HG02610 (cell line): ENCODE measurements around the gene RASGRP3.
"Not testable (repeated sequence)": the region's sequence is repeated elsewhere in the genome, so short reads cannot be mapped to it uniquely, and the experiment has no call there.

Experiments
- ATAC-seq: cut with Tn5 transposase; IDR thresholded peaks from one replicate; pipeline ENCODE4 v1.9.1; 2021; ENCODE audit warnings: mild to moderate bottlenecking, moderate library complexity; ENCODE audit not compliant: unreplicated experiment

RASGRP3 gene, protein sequence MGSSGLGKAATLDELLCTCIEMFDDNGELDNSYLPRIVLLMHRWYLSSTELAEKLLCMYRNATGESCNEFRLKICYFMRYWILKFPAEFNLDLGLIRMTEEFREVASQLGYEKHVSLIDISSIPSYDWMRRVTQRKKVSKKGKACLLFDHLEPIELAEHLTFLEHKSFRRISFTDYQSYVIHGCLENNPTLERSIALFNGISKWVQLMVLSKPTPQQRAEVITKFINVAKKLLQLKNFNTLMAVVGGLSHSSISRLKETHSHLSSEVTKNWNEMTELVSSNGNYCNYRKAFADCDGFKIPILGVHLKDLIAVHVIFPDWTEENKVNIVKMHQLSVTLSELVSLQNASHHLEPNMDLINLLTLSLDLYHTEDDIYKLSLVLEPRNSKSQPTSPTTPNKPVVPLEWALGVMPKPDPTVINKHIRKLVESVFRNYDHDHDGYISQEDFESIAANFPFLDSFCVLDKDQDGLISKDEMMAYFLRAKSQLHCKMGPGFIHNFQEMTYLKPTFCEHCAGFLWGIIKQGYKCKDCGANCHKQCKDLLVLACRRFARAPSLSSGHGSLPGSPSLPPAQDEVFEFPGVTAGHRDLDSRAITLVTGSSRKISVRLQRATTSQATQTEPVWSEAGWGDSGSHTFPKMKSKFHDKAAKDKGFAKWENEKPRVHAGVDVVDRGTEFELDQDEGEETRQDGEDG

DNA sequence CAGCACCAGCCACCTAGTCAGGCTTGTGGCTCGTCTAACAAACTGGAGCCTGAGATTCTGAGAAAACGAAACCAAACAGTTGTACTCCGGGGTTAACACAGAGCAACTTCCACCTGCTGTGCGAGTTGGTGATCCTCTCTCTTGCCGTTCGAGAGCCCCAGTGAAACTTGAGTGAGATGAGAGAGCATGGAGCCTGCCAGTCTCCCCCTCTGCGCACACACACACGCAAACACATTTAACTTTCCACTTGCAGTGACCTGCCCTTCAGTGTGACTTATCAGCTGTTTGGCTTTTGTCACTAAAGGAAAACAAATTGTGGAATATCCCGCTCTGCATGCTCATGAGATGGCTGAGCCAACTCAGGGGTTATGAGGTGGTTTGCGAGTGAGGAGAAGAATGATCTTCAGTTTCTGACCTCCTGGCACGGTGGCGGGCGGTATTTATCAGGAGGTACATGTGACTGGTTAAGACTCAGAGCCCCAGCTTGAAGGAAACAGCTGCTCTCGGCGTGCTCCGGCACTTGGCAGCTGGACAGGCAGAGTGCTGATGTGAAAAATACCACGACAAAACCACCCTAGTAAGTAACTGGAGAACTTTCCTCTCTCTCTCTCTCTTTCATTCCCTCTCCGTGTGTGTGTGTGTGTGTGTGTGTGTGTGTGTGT is at the start of gene RASGRP3:
TSS of gene RASGRP3 (plus strand) at position 519 of the 662 bp plus-strand sequence. CDS start 38,488 bp downstream, outside the sequence.
- ATAC-seq = peak; percentile 47

DNA sequence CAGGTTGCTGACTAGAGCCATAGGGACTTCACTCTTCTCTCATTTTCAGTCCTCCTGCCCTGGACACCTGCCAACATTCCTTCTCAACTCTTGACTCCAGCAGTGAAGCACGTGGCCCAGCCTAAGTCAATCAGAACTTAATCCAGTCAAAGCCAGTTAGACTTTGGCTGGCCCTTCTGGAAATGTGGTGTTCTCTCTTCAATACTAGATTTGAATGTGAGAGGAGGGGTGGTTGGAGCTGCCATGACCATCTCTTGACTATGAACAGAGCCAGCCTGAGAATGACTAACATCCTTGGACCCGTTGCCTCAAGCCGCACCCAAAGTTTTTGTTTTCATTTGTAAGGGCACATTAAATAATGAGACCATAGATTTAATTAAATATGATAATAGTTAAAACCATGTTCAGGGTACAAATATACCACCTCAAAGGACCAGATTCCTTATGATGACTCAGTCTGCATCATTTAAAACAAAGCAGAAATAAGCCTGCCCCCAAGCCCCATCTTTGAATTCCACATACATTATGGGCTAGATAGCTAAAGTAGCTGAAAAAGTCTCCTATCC is 49.7 kb upstream of the RASGRP3 start:
- no peak for ATAC-seq

- no peak for ATAC-seq
Observed at GRCh38 chr2:33430077-33430476, 46.4 kb upstream of the RASGRP3 start.

GRCh38 chr2:33430856-33431255 is 45.6 kb upstream of the RASGRP3 start:
- ATAC-seq = no peak

DNA sequence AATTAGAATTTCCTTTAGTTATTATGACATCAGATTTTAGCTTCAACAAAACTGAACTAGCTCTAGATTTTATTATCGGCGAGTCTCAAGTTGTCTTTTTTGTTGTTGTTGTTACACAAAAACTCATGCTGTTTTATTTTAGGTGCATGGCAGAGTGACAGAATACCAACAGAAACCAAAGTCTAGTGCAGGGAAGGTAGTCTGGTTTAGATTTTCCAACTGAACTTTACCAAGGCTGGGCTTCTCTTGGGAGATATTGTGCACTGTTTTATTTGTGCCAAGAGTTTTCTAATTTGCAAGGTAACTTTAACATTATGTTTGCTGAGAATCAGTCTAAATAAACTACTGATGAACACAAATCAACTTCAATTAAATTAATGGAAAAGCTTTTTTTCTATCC is 43.6 kb upstream of the RASGRP3 start:
- no peak for ATAC-seq

DNA sequence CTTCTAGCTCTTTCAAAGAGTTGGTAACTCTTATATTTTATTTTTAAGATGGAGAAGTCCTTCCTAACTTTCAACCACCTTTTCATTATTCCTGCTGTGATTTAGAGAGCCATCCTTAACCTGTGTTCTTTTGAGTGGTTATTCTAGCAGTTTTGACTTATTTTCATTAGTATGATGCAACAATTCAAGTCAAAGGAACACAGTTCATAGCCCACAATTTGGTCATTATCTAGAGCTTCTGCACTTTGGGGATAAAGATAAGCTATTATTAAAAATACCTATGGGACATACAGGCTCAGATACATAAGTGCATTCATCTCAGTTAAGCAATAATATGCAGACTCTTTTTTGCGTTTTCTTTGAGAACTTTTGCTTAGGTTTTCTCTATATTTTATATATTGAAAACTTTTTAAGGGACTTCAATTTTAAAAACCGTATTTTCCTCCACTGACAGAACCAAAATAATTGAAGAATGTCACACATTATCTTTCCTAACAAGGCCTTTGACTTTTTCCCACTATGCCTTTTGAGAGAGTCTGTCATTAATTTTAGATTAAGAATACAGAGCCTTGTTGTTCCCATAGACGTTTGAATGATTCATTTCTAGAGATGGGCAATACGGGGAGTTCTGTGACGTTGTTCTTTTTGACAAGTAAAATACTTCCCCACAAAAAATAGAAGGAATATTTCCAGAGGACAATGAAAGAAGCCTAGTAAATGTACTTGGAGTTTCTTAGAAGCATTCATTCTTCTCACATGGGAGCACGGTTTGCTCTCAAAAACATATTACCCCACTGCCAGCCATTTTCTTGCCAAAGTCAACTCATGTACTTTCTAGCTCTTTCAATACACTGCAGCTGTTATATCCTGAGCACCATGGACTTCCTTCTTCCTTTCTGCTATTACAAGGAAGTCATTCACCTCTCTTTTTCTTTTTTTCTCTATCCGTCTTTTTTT is 42.9 kb upstream of the RASGRP3 start:
- no peak for ATAC-seq

GRCh38 chr2:33435518-33435917 is 40.9 kb upstream of the RASGRP3 start:
- ATAC-seq = no peak

- no peak for ATAC-seq
Observed at GRCh38 chr2:33436083-33436482, 40.4 kb upstream of the RASGRP3 start.

DNA sequence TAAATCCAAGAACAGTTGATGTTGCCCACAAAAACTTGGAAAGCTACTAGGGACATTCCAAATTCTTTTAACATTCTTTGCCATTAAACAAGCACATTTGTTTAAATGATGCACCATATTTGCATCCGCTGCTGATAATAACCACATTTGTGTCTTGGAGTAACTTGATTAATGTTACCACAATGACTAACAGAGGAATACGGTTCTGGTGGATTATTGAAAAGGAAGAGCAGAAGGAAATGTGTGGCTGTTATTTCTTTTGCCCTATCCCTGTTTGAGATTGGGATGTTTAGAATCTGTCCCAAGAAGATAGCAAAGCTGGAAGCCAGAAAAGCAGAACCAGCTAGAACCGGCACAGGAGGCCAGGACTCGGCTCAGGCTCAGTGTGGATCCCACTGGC is 39.2 kb upstream of the RASGRP3 start:
- ATAC-seq = no peak

GRCh38 chr2:33437815-33438214 is 38.6 kb upstream of the RASGRP3 start:
- ATAC-seq = no peak

DNA sequence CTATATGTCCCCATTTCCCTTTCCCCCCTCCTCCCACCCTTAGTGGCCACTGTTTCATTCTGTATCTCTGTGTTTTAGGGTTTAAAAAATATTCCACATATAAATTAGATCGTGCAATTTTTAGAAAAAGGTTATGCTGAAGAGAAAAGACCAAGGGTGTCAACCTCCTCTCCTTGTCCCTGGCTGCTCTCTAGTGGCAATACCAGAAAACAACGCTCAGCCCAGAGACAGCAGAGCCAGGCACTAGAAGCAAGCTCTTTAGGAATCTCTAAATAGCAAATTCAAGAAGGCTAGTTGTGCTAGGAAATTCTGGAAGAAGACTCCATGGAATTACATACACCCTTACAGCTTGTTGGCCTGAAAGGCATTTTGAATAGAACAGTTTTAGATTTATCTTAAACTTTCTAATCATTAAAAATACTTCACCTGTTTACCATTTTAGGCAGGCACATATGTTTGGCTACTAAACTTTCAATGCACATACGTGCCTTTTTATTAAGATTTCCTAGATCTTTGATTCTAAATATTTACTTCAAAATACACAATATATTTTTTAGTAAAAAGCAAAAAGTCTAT is 35.1 kb upstream of the RASGRP3 start:
- ATAC-seq = peak; percentile 72

DNA sequence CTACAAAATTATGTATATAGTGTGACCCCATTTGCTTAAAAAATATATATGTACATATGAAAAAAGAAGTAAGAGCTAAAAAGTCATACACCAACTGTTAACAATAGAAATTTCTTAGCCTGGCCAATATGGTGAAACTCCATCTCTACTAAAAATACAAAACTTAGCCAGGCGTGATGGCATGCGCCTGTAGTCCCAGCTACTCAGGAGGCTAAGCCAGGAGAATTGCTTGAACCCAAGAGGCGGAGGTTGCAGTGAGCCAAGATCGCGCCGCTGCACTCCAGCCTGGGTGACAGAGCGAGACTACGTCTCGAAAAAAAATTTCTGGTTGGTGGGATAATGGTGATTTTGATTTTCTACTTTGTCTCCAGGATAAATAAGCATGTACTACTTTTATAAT is 34.4 kb upstream of the RASGRP3 start:
- ATAC-seq = not testable (repeated sequence)

- ATAC-seq = no peak
Observed at GRCh38 chr2:33442528-33443079, 33.8 kb upstream of the RASGRP3 start.

DNA sequence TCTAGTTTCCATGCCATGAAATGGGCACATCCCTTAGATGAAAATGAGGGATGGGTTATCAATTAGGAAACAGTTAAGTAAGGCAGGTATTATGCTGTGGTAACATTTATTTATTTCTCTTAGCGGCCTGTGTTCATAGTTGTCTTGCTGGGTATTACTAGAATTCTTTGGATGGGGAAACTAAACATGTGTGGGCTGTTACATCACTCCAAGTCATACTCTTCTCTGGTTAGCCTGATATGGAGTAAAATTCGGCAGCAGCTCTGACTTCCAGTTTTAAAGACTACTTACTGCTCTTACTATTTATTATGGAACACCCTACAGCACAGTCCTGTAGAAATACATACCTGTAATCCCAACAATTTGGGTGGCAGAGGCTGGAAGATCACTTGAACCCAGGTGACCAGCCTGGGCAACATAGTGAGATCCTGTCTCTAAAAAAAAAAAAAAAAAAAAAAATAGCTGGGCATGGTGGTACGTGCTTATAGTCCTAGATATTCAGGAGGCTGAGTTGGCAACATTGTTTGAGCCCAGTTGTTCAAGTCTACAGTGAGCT is 33.1 kb upstream of the RASGRP3 start:
- ATAC-seq = no peak

- ATAC-seq = no peak
Observed at GRCh38 chr2:33444967-33445366, 31.5 kb upstream of the RASGRP3 start.

DNA sequence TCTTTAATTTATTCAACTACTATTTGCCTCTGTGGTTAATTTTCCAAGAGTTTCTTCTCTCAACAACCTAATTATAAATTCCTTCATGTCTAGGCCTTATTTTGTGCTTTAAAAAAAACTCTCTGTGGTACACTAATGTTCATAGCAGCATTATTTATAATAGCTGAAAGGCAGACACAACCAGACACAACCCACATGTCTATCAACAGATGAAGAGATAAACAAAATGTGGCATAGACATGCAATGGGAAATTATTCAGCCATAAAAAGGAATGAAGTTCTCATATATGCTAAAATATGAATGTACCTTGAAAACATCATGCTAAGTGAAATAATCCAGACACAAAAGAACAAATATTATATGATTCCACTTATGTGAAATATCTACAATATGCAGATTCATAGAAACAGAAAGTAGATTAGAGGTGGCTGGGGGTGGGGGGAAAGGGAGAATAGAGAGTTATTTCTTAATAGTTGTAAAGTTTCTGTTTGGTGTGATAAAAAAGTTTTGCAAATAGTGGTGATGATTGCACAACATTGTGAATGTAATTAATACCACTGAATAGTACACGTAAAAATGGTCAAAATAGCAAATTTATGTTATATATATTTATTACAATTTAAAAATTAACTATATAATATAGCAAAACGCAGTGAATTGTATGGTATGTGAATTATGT is 28.1 kb upstream of the RASGRP3 start:
- ATAC-seq = no peak

GRCh38 chr2:33451214-33451613 is 25.2 kb upstream of the RASGRP3 start:
- no peak for ATAC-seq

GRCh38 chr2:33451825-33452224 is 24.6 kb upstream of the RASGRP3 start:
- ATAC-seq = no peak

DNA sequence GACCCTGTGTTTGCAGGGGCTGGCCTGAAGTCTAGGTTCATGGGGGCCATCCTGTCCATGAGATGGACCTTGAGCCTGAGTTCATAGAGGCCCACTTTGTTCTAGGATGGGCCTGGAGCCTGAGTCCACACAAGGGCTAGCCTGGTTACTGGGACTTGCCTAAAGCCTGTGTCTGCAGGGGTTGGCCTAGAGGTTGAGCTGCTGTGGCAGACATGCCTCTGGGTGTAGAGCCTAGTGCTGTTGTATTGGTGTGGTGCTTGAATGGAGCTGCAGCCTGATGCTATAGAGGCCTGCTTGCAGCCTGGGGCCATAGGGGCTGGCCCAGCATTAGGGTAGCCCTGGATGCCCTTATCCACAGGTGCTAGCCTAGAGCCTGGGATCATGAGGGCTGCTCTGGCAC is 23.9 kb upstream of the RASGRP3 start:
- no peak for ATAC-seq
